KMS-11 (cell line): ENCODE data around the gene CPA5.
"Not testable (repeated sequence)": the region's sequence is repeated elsewhere in the genome, so short reads cannot be mapped to it uniquely, and the experiment has no call there.

Experiments used
- H2AFZ ChIP-seq: fragments of 200-600 bp; sonication (generic); 2 replicates; pipeline ENCODE4 v1.6.1; 2016; ENCODE audit warnings: antibody characterized with exemption, mixed run types, low read depth
- H3K27ac ChIP-seq: fragments of 200-600 bp; sonication (generic); 2 replicates; pipeline ENCODE4 v1.6.1; 2016; ENCODE audit warnings: mild to moderate bottlenecking, mixed run types
- H3K27me3 ChIP-seq: fragments of 200-600 bp; sonication (generic); 2 replicates; pipeline ENCODE4 v1.6.1; 2017; ENCODE audit warnings: mild to moderate bottlenecking, low read depth, mixed run types, moderate library complexity; ENCODE audit not compliant: insufficient read depth
- H3K36me3 ChIP-seq: fragments of 200-600 bp; sonication (generic); 2 replicates; pipeline ENCODE4 v1.6.1; 2017; ENCODE audit warnings: mild to moderate bottlenecking, mixed run types; ENCODE audit not compliant: insufficient read depth
- H3K4me1 ChIP-seq: fragments of 200-600 bp; sonication (generic); 2 replicates; pipeline ENCODE4 v1.6.1; 2016; ENCODE audit warnings: mild to moderate bottlenecking, low read depth, mixed run types; ENCODE audit not compliant: poor library complexity, severe bottlenecking
- H3K4me2 ChIP-seq: fragments of 200-600 bp; sonication (generic); 2 replicates; pipeline ENCODE4 v1.7.0; 2016; ENCODE audit warnings: mild to moderate bottlenecking, mixed run types
- H3K4me3 ChIP-seq: fragments of 200-600 bp; sonication (generic); IDR thresholded peaks from 2 replicates; pipeline ENCODE4 v1.6.1; 2017; ENCODE audit warnings: low read depth, low read length, mixed read lengths; ENCODE audit not compliant: insufficient read depth
- H3K79me2 ChIP-seq: fragments of 200-600 bp; sonication (generic); 2 replicates; pipeline ENCODE4 v1.6.1; 2016; ENCODE audit warnings: low read depth, mixed run types; ENCODE audit not compliant: insufficient read depth
- H3K9ac ChIP-seq: fragments of 200-600 bp; sonication (generic); 2 replicates; pipeline ENCODE4 v1.6.1; 2016; ENCODE audit warnings: mild to moderate bottlenecking, mixed run types
- H4K20me1 ChIP-seq: fragments of 200-600 bp; sonication (generic); 2 replicates; pipeline ENCODE4 v1.6.1; 2016; ENCODE audit warnings: mild to moderate bottlenecking, mixed run types; ENCODE audit not compliant: insufficient read depth
- CTCF ChIP-seq: fragments of 200-600 bp; sonication (generic); conservative IDR thresholded peaks from 2 replicates; pipeline ENCODE4 v1.6.1; 2017; ENCODE audit warnings: low read depth, mild to moderate bottlenecking, antibody characterized with exemption, low read length, moderate library complexity, mixed read lengths

CPA5 gene

GRCh38 chr7:130372402-130373165 is 28.0 kb downstream of the CPA5 start:
- Histone ChIP-seq H3K4me3 (no peak overlapping the region), H2AFZ (no peak overlapping the region), H3K9ac (no peak overlapping the region), H3K36me3 (no peaks in the 10 kb centered on the region), H3K27ac (no peak overlapping the region), H4K20me1 (no peaks in the 10 kb centered on the region), H3K4me1 (no peaks in the 10 kb centered on the region), H3K27me3 (no peaks in the 10 kb centered on the region), H3K79me2 (no peaks in the 10 kb centered on the region), H3K4me2 (no peak overlapping the region)
- no peak for TF ChIP-seq CTCF

- Histone ChIP-seq H3K27ac (no peak overlapping the region), H3K36me3 (no peaks in the 10 kb centered on the region), H3K79me2 (no peaks in the 10 kb centered on the region), H3K4me1 (no peaks in the 10 kb centered on the region), H4K20me1 (no peaks in the 10 kb centered on the region), H3K9ac (no peak overlapping the region), H3K4me3 (no peak overlapping the region), H3K4me2 (no peak overlapping the region), H3K27me3 (no peaks in the 10 kb centered on the region), H2AFZ (no peak overlapping the region)
- no peak for TF ChIP-seq CTCF
These were observed 29.9 kb downstream of the CPA5 start for GRCh38 chr7:130374507-130374906.

GRCh38 chr7:130376461-130376860 is 31.8 kb downstream of the CPA5 start:
- not testable (repeated sequence) for H2AFZ ChIP-seq, H4K20me1 ChIP-seq, H3K9ac ChIP-seq, H3K27me3 ChIP-seq, H3K4me3 ChIP-seq, H3K27ac ChIP-seq, H3K79me2 ChIP-seq, H3K4me1 ChIP-seq, H3K36me3 ChIP-seq, H3K4me2 ChIP-seq

GRCh38 chr7:130377178-130377577 is 32.6 kb downstream of the CPA5 start:
- no peak overlapping the region for H3K4me2 ChIP-seq
- no peaks in the 10 kb centered on the region for H3K4me1 ChIP-seq
- TF ChIP-seq CTCF, result no peak
- no peaks in the 10 kb centered on the region for H3K36me3 ChIP-seq
- H3K9ac ChIP-seq, result no peak overlapping the region
- no peaks in the 10 kb centered on the region for H3K27me3 ChIP-seq
- no peak overlapping the region for H3K27ac ChIP-seq
- H3K79me2 ChIP-seq, result no peaks in the 10 kb centered on the region
- no peak overlapping the region for H2AFZ ChIP-seq
- H3K4me3 ChIP-seq, result no peak overlapping the region
- no peaks in the 10 kb centered on the region for H4K20me1 ChIP-seq

- no peak for TF ChIP-seq CTCF
- H3K36me3 ChIP-seq, result no peaks in the 10 kb centered on the region
- no peak overlapping the region for H2AFZ ChIP-seq
- H3K27ac ChIP-seq, result no peak overlapping the region
- H3K4me1 ChIP-seq, result no peaks in the 10 kb centered on the region
- H3K79me2 ChIP-seq, result no peaks in the 10 kb centered on the region
- H3K4me3 ChIP-seq, result no peak overlapping the region
- H3K4me2 ChIP-seq, result no peak overlapping the region
- no peaks in the 10 kb centered on the region for H4K20me1 ChIP-seq
- H3K27me3 ChIP-seq, result no peaks in the 10 kb centered on the region
- H3K9ac ChIP-seq, result no peak overlapping the region
These were observed 34.4 kb downstream of the CPA5 start for GRCh38 chr7:130379019-130379418.
